ENCODE results near the gene NR2F1-AS1. TPM values are rescaled to one million over a fixed set of nuclear protein-coding genes. Genes with fewer than 3 reads are reported as not detected.

The NR2F1-AS1 gene
- total RNA-seq, 2 experiments from 2014 or later = not detected

- no peaks in the 10 kb centered on the region for H3K79me2 ChIP-seq (ENCODE audit: insufficient read depth, low read depth, low read length)
- intact Hi-C loops (cut with micrococcal nuclease; ENCODE audit: unreplicated experiment) = no loop called here
- no peaks in the 10 kb centered on the region for H3K9me2 ChIP-seq (ENCODE audit: insufficient read depth, low read length)
- TF ChIP-seq EZH2phosphoT487 (IDR thresholded peaks at IDR 0.05; ENCODE audit: borderline replicate concordance, low read depth, low read length) (no peak), CTCF (conservative IDR thresholded peaks at IDR 0.05; ENCODE audit: low read length) (no peak)
- no peaks in the 10 kb centered on the region for H3K9me3 ChIP-seq (ENCODE audit: low read length)
- no peaks in the 10 kb centered on the region for H4K20me1 ChIP-seq (ENCODE audit: insufficient read depth, low read length)
- no TSS peak for BruUV-seq (replicated peaks)
- ChIA-PET POLR2A (interaction anchor here (1.2 to 1.3 kb wide), 2 partner anchors 10 to 42 kb away, joined by 3 to 4 read pairs; no protein-coding TSS in a partner anchor), CTCF (ENCODE audit: unreplicated experiment) (no interaction called here)
- no peak overlapping the region for H3K4me3 ChIP-seq (ENCODE audit: low read depth, low read length, poor library complexity, severe bottlenecking)
- H3K4me1 ChIP-seq (ENCODE audit: insufficient read depth, low read length, poor library complexity, severe bottlenecking) = no peaks in the 10 kb centered on the region
- no peaks in the 10 kb centered on the region for H3K36me3 ChIP-seq (ENCODE audit: insufficient read depth, low read length)
- no peak for DNase-seq (ENCODE audit: low spot score)
- no peak overlapping the region for H3K27ac ChIP-seq (ENCODE audit: low read depth, low read length, poor library complexity, severe bottlenecking)
- no peak overlapping the region for H3K4me2 ChIP-seq (ENCODE audit: low read length)
- H2AFZ ChIP-seq (ENCODE audit: low read length) = no peak overlapping the region
Measured at GRCh38 chr5:93359960-93360305, 221.1 kb downstream of the NR2F1-AS1 start.

Other genes with a start within 250 kb of the NR2F1-AS1 start
- not detected in 2 replicates for gene NR2F1, start 2.0 kb upstream of the NR2F1-AS1 start, total RNA-seq (2014; rRNA removed; shearing (Covaris generic))
- gene NR2F1, start 2.0 kb upstream of the NR2F1-AS1 start, total RNA-seq (2022) = not detected in 2 replicates
- 0.98 and 1.0 TPM in 2 replicates for gene POU5F2, start 160.4 kb upstream of the NR2F1-AS1 start, total RNA-seq (2014; rRNA removed; shearing (Covaris generic))
- 1.4 and 1.5 TPM in 2 replicates for gene POU5F2, start 160.4 kb upstream of the NR2F1-AS1 start, total RNA-seq (2022)

Measured in OCI-LY7 (cell line).